Stimulated activated CD8-positive, alpha-beta memory T cell treated with anti-CD3 and anti-CD28 coated beads, Interleukin-15, amount 100 ng/mL, for 24 hours (primary cell): Measurements from ENCODE around the gene MBP.

Experiments used
- DNase-seq: peaks from one replicate; pipeline ENCODE4 v3.0.0-alpha.2; 2020; ENCODE audit warnings: low read depth

Gene MBP

GRCh38 chr18:77151033-77151771 lies 18.6 kb upstream of the MBP start:
- no peak for DNase-seq

GRCh38 chr18:77150588-77150987 lies 18.0 kb upstream of the MBP start:
- no peak for DNase-seq

GRCh38 chr18:77148289-77148688 lies 15.7 kb upstream of the MBP start:
- no peak for DNase-seq

- DNase-seq, result no peak
Observed at GRCh38 chr18:77147418-77147852, 14.9 kb upstream of the MBP start.

GRCh38 chr18:77146249-77147080 lies 13.9 kb upstream of the MBP start:
- no peak for DNase-seq

- no peak for DNase-seq
Observed at GRCh38 chr18:77145364-77145901, 12.8 kb upstream of the MBP start.

GRCh38 chr18:77144451-77145118 lies 12.0 kb upstream of the MBP start:
- no peak for DNase-seq

- no peak for DNase-seq
Observed at GRCh38 chr18:77144046-77144445, 11.5 kb upstream of the MBP start.

- DNase-seq, result no peak
Observed at GRCh38 chr18:77143196-77143595, 10.6 kb upstream of the MBP start.

- no peak for DNase-seq
Observed at GRCh38 chr18:77141401-77142118, 9.0 kb upstream of the MBP start.

- DNase-seq, result no peak
Observed at GRCh38 chr18:77140439-77141109, 8.0 kb upstream of the MBP start.

- no peak for DNase-seq
Observed at GRCh38 chr18:77140030-77140429, 7.4 kb upstream of the MBP start.

- no peak for DNase-seq
Observed at GRCh38 chr18:77139619-77140018, 7.0 kb upstream of the MBP start.

GRCh38 chr18:77138270-77138669 lies 5.7 kb upstream of the MBP start:
- DNase-seq, result no peak

GRCh38 chr18:77137851-77138250 lies 5.3 kb upstream of the MBP start:
- DNase-seq, result no peak

GRCh38 chr18:77136871-77137665 lies 4.5 kb upstream of the MBP start:
- DNase-seq, result no peak

- DNase-seq, result no peak
Observed at GRCh38 chr18:77136076-77136718, 3.6 kb upstream of the MBP start.

GRCh38 chr18:77135339-77136075 lies 2.9 kb upstream of the MBP start:
- no peak for DNase-seq

- no peak for DNase-seq
Observed at GRCh38 chr18:77134611-77135010, 2.0 kb upstream of the MBP start.
